ENCODE data around the gene THSD4.

The THSD4 gene

GRCh38 chr15:71541746-71542145, 426.5 kb downstream of the THSD4 start:
- TF ChIP-seq YY1 (IDR thresholded peaks at IDR 0.05; ENCODE audit: insufficient read depth, insufficient read length) (no peak), ZNF274 (IDR thresholded peaks at IDR 0.05; ENCODE audit: low read depth, low read length) (no peak), SUZ12 (IDR thresholded peaks at IDR 0.05; ENCODE audit: extremely low read depth, insufficient read depth, insufficient read length) (no peak)
- no peaks in the 10 kb centered on the region for H3K4me1 ChIP-seq (ENCODE audit: insufficient read depth, insufficient read length)
- DNase-seq (ENCODE audit: low read depth, low spot score): no peak

GRCh38 chr15:71542836-71543235, 427.6 kb downstream of the THSD4 start:
- Histone ChIP-seq H3K36me3 (ENCODE audit: insufficient read depth, insufficient read length, low read length) (no peaks in the 10 kb centered on the region), H3K4me3 (ENCODE audit: insufficient read length, low read depth) (no peak overlapping the region), H3K9me3 (ENCODE audit: insufficient read depth, low read length) (no peaks in the 10 kb centered on the region), H3K9ac (ENCODE audit: insufficient read length, low read depth) (no peak overlapping the region), H3K27me3 (ENCODE audit: insufficient read depth, insufficient read length) (no peaks in the 10 kb centered on the region), H3K4me1 (ENCODE audit: insufficient read depth, insufficient read length) (no peaks in the 10 kb centered on the region)
- DNase-seq (ENCODE audit: low read depth, low spot score): no peak
- TF ChIP-seq ZNF274 (IDR thresholded peaks at IDR 0.05; ENCODE audit: low read depth, low read length) (no peak), YY1 (IDR thresholded peaks at IDR 0.05; ENCODE audit: insufficient read depth, insufficient read length) (no peak), SUZ12 (IDR thresholded peaks at IDR 0.05; ENCODE audit: extremely low read depth, insufficient read depth, insufficient read length) (no peak)

More at GRCh38 chr15:71541746-71542145, 426.5 kb downstream of the THSD4 start:
- Histone ChIP-seq H3K9ac (ENCODE audit: insufficient read length, low read depth) (no peak overlapping the region), H3K4me3 (ENCODE audit: insufficient read length, low read depth) (no peak overlapping the region), H3K36me3 (ENCODE audit: insufficient read depth, insufficient read length, low read length) (no peaks in the 10 kb centered on the region), H3K27me3 (ENCODE audit: insufficient read depth, insufficient read length) (no peaks in the 10 kb centered on the region), H3K9me3 (ENCODE audit: insufficient read depth, low read length) (no peaks in the 10 kb centered on the region)

GRCh38 chr15:71543413-71543812, 428.1 kb downstream of the THSD4 start:
- Histone ChIP-seq H3K4me1 (ENCODE audit: insufficient read depth, insufficient read length) (no peaks in the 10 kb centered on the region), H3K27me3 (ENCODE audit: insufficient read depth, insufficient read length) (no peaks in the 10 kb centered on the region), H3K4me3 (ENCODE audit: insufficient read length, low read depth) (no peak overlapping the region), H3K9ac (ENCODE audit: insufficient read length, low read depth) (no peak overlapping the region), H3K36me3 (ENCODE audit: insufficient read depth, insufficient read length, low read length) (no peaks in the 10 kb centered on the region), H3K9me3 (ENCODE audit: insufficient read depth, low read length) (no peaks in the 10 kb centered on the region)
- no peak for DNase-seq (ENCODE audit: low read depth, low spot score)
- no peak for TF ChIP-seq ZNF274 (IDR thresholded peaks at IDR 0.05; ENCODE audit: low read depth, low read length)
- no peak for TF ChIP-seq SUZ12 (IDR thresholded peaks at IDR 0.05; ENCODE audit: extremely low read depth, insufficient read depth, insufficient read length)

- H3K9me3 ChIP-seq (ENCODE audit: insufficient read depth, low read length): no peaks in the 10 kb centered on the region
- no peaks in the 10 kb centered on the region for H3K27me3 ChIP-seq (ENCODE audit: insufficient read depth, insufficient read length)
- TF ChIP-seq SUZ12 (IDR thresholded peaks at IDR 0.05; ENCODE audit: extremely low read depth, insufficient read depth, insufficient read length) (no peak), ZNF274 (IDR thresholded peaks at IDR 0.05; ENCODE audit: low read depth, low read length) (no peak), YY1 (IDR thresholded peaks at IDR 0.05; ENCODE audit: insufficient read depth, insufficient read length) (no peak)
- H3K4me3 ChIP-seq (ENCODE audit: insufficient read length, low read depth): no peak overlapping the region
- no peaks in the 10 kb centered on the region for H3K4me1 ChIP-seq (ENCODE audit: insufficient read depth, insufficient read length)
- no peaks in the 10 kb centered on the region for H3K36me3 ChIP-seq (ENCODE audit: insufficient read depth, insufficient read length, low read length)
- H3K9ac ChIP-seq (ENCODE audit: insufficient read length, low read depth): no peak overlapping the region
- DNase-seq (ENCODE audit: low read depth, low spot score): no peak
Observed at GRCh38 chr15:71545223-71545760, 430.0 kb downstream of the THSD4 start.

- Histone ChIP-seq H3K27me3 (ENCODE audit: insufficient read depth, insufficient read length) (no peaks in the 10 kb centered on the region), H3K9ac (ENCODE audit: insufficient read length, low read depth) (no peak overlapping the region), H3K9me3 (ENCODE audit: insufficient read depth, low read length) (no peaks in the 10 kb centered on the region), H3K4me1 (ENCODE audit: insufficient read depth, insufficient read length) (no peaks in the 10 kb centered on the region), H3K36me3 (ENCODE audit: insufficient read depth, insufficient read length, low read length) (no peaks in the 10 kb centered on the region), H3K4me3 (ENCODE audit: insufficient read length, low read depth) (no peak overlapping the region)
- no peak for TF ChIP-seq SUZ12 (IDR thresholded peaks at IDR 0.05; ENCODE audit: extremely low read depth, insufficient read depth, insufficient read length)
- TF ChIP-seq ZNF274 (IDR thresholded peaks at IDR 0.05; ENCODE audit: low read depth, low read length): no peak
- TF ChIP-seq YY1 (IDR thresholded peaks at IDR 0.05; ENCODE audit: insufficient read depth, insufficient read length): no peak
- no peak for DNase-seq (ENCODE audit: low read depth, low spot score)
Observed at GRCh38 chr15:71545923-71546322, 430.7 kb downstream of the THSD4 start.

- H3K4me3 ChIP-seq (ENCODE audit: insufficient read length, low read depth): no peak overlapping the region
- H3K9ac ChIP-seq (ENCODE audit: insufficient read length, low read depth): no peak overlapping the region
- H3K4me1 ChIP-seq (ENCODE audit: insufficient read depth, insufficient read length): no peaks in the 10 kb centered on the region
- H3K9me3 ChIP-seq (ENCODE audit: insufficient read depth, low read length): no peaks in the 10 kb centered on the region
- no peak for TF ChIP-seq ZNF274 (IDR thresholded peaks at IDR 0.05; ENCODE audit: low read depth, low read length)
- no peak for TF ChIP-seq SUZ12 (IDR thresholded peaks at IDR 0.05; ENCODE audit: extremely low read depth, insufficient read depth, insufficient read length)
- H3K36me3 ChIP-seq (ENCODE audit: insufficient read depth, insufficient read length, low read length): no peaks in the 10 kb centered on the region
- no peak for DNase-seq (ENCODE audit: low read depth, low spot score)
- no peaks in the 10 kb centered on the region for H3K27me3 ChIP-seq (ENCODE audit: insufficient read depth, insufficient read length)
Observed at GRCh38 chr15:71547011-71547410, 431.7 kb downstream of the THSD4 start.

GRCh38 chr15:71548401-71548807, 433.1 kb downstream of the THSD4 start:
- Histone ChIP-seq H3K27me3 (ENCODE audit: insufficient read depth, insufficient read length) (no peaks in the 10 kb centered on the region), H3K4me3 (ENCODE audit: insufficient read length, low read depth) (no peak overlapping the region)
- TF ChIP-seq SUZ12 (IDR thresholded peaks at IDR 0.05; ENCODE audit: extremely low read depth, insufficient read depth, insufficient read length) (no peak), YY1 (IDR thresholded peaks at IDR 0.05; ENCODE audit: insufficient read depth, insufficient read length) (no peak), ZNF274 (IDR thresholded peaks at IDR 0.05; ENCODE audit: low read depth, low read length) (no peak)

More at GRCh38 chr15:71548401-71548807, 433.1 kb downstream of the THSD4 start:
- Histone ChIP-seq H3K4me1 (ENCODE audit: insufficient read depth, insufficient read length) (no peaks in the 10 kb centered on the region), H3K36me3 (ENCODE audit: insufficient read depth, insufficient read length, low read length) (no peaks in the 10 kb centered on the region), H3K9me3 (ENCODE audit: insufficient read depth, low read length) (no peaks in the 10 kb centered on the region), H3K9ac (ENCODE audit: insufficient read length, low read depth) (no peak overlapping the region)
- no peak for DNase-seq (ENCODE audit: low read depth, low spot score)

Measured in NT2/D1 (cell line).